CD14-positive monocyte (primary cell): ENCODE results near the gene PDE8A. TPM values are rescaled to one million over a fixed set of nuclear protein-coding genes. Genes with fewer than 3 reads are reported as not detected.

Experiments
- DNase-seq, 3 donors: peaks; one replicate each; pipeline ENCODE4 v3.0.0-alpha.2; 2011 to 2022
- H2AFZ ChIP-seq: 2 replicates; pipeline ENCODE4 v1.6.0; 2012; ENCODE audit warnings: mild to moderate bottlenecking, low read depth, low read length, inconsistent platforms; ENCODE audit not compliant: insufficient read depth, poor library complexity, severe bottlenecking
- H3K27ac ChIP-seq, 2 donors: 1 replicate in 1 of 2; 2 replicates in 1 of 2; pipeline ENCODE4 v1.5.1; 2012 to 2013; ENCODE audit warnings: low read length in 2 of 2, control low read depth in 1 of 2, inconsistent platforms in 1 of 2, low read depth in 1 of 2, mild to moderate bottlenecking in 1 of 2
- H3K27me3 ChIP-seq, 2 donors: one replicate each; pipeline versions ENCODE4 v1.6.0 to v1.6.1; 2011 to 2013; ENCODE audit warnings: low read length in 2 of 2; ENCODE audit not compliant: control insufficient read depth in 2 of 2, insufficient read depth in 2 of 2
- H3K36me3 ChIP-seq, 2 donors: replicated peaks in 1 of 2; 1 replicate in 1 of 2; 2 replicates in 1 of 2; pipeline versions ENCODE4 v1.5.1 to v1.6.1; 2012 to 2013; ENCODE audit warnings: low read length in 2 of 2, control low read depth in 1 of 2, inconsistent platforms in 1 of 2, mild to moderate bottlenecking in 1 of 2; ENCODE audit not compliant: insufficient read depth in 2 of 2, control insufficient read depth in 1 of 2
- H3K4me1 ChIP-seq, 2 donors: 1 replicate in 1 of 2; 2 replicates in 1 of 2; pipeline versions ENCODE4 v1.5.1 to v1.6.1; 2012 to 2013; ENCODE audit warnings: low read length in 2 of 2, control low read depth in 1 of 2, inconsistent platforms in 1 of 2, mild to moderate bottlenecking in 1 of 2, moderate library complexity in 1 of 2; ENCODE audit not compliant: insufficient read depth in 2 of 2, control insufficient read depth in 1 of 2
- H3K4me2 ChIP-seq: replicated peaks from 2 replicates; pipeline ENCODE3; 2012; ENCODE audit warnings: low read length, moderate library complexity, mild to moderate bottlenecking; ENCODE audit not compliant: poor library complexity, severe bottlenecking; ENCODE audit errors: extremely low read depth
- H3K4me3 ChIP-seq, 3 experiments: fragments of 200-600 bp in 1 of 3; sonication (generic) in 1 of 3; replicated peaks in 1 of 3; 1 replicate in 2 of 3; 2 replicates in 1 of 3; pipeline ENCODE4 v1.5.1; 2011 to 2013; ENCODE audit warnings: low read length in 3 of 3, mild to moderate bottlenecking in 3 of 3, control low read depth in 2 of 3, low read depth in 2 of 3, inconsistent platforms in 1 of 3, moderate library complexity in 1 of 3
- H3K79me2 ChIP-seq: 2 replicates; pipeline ENCODE4 v1.6.0; 2012; ENCODE audit warnings: mild to moderate bottlenecking, control low read depth, inconsistent platforms, low read length, moderate library complexity; ENCODE audit not compliant: insufficient read depth
- H3K9ac ChIP-seq: 2 replicates; pipeline ENCODE4 v1.6.0; 2017; ENCODE audit warnings: low read length, mild to moderate bottlenecking; ENCODE audit not compliant: insufficient read depth, poor library complexity, severe bottlenecking
- H3K9me3 ChIP-seq, 2 donors: replicated peaks in 1 of 2; 1 replicate in 1 of 2; 2 replicates in 1 of 2; pipeline versions ENCODE4 v1.5.1 to v1.6.1; 2012 to 2013; ENCODE audit warnings: low read length in 2 of 2, control low read depth in 1 of 2; ENCODE audit not compliant: control insufficient read depth in 1 of 2, insufficient read depth in 1 of 2
- H4K20me1 ChIP-seq: 2 replicates; pipeline ENCODE4 v1.6.0; 2012; ENCODE audit warnings: mild to moderate bottlenecking, low read length, control low read depth, moderate library complexity; ENCODE audit not compliant: insufficient read depth
- H3K27ac Mint-ChIP-seq, 7 donors: one replicate each; pipeline ENCODE4 v1.8.0; 2020; ENCODE audit warnings: mild to moderate bottlenecking in 7 of 7, mixed read lengths in 7 of 7, moderate library complexity in 6 of 7, inconsistent platforms in 2 of 7
- H3K27me3 Mint-ChIP-seq, 3 donors: one replicate each; pipeline ENCODE4 v1.8.0; 2021 to 2022; ENCODE audit warnings: low read depth in 3 of 3, mild to moderate bottlenecking in 3 of 3, mixed read lengths in 3 of 3, moderate library complexity in 3 of 3, inconsistent platforms in 1 of 3
- H3K36me3 Mint-ChIP-seq, 2 donors: one replicate each; pipeline ENCODE4 v1.8.0; 2020; ENCODE audit warnings: mixed read lengths in 2 of 2, inconsistent platforms in 1 of 2, mild to moderate bottlenecking in 1 of 2
- H3K4me1 Mint-ChIP-seq: one replicate; pipeline ENCODE4 v1.8.0; 2020; ENCODE audit warnings: mild to moderate bottlenecking, mixed read lengths
- H3K4me3 Mint-ChIP-seq, 2 donors: one replicate each; pipeline ENCODE4 v1.8.0; 2020; ENCODE audit warnings: mild to moderate bottlenecking in 2 of 2, mixed read lengths in 2 of 2, moderate library complexity in 1 of 2
- H3K9me3 Mint-ChIP-seq, 7 donors: one replicate each; pipeline ENCODE4 v1.8.0; 2020 to 2022; ENCODE audit warnings: mixed read lengths in 7 of 7, mild to moderate bottlenecking in 6 of 7, moderate library complexity in 6 of 7, inconsistent platforms in 2 of 7
- CTCF ChIP-seq: fragments of 200-600 bp; IDR thresholded peaks from one replicate; pipeline ENCODE4 v1.8.0; 2022; ENCODE audit warnings: antibody characterized with exemption, mild to moderate bottlenecking
- WGBS: methylation state at CpG from one replicate; pipeline ENCODE4 v1.1.5; 2013; ENCODE audit warnings: missing lambda C conversion rate; ENCODE audit not compliant: insufficient coverage; 5-methylcytosine and 5-hydroxymethylcytosine counted together
- intact Hi-C, 2 donors: fragments of 100-400 bp; cut with micrococcal nuclease; formaldehyde crosslinking; loops; one replicate each; pipeline versions ENCODE4 v1.15.0 to v1.15.1; 2023
- polyA plus RNA-seq, 3 donors: library from polyadenylated mRNA; depleted of rRNA in 1 of 3; unstranded in 2 of 3; stranded (reverse) in 1 of 3; fragments of 300-500 nt in 2 of 3; fragments of >200 nt in 1 of 3; fragmentation: Illumina TruSeq in 2 of 3; gene quantifications; 1 replicate in 2 of 3; 2 replicates in 1 of 3; pipeline ENCODE4 v1.2.3, GENCODE V29; 2012 to 2021

The PDE8A gene
- polyA plus RNA-seq, 3 donors, result 2.8 to 33.4 (median 4.9) TPM

GRCh38 chr15:84961114-84961452 is 20.6 kb upstream of the PDE8A start:
- Mint-ChIP-seq H3K4me1 (peaks cover 18% of the 10 kb centered on the region), H3K27ac (no peak overlapping the region), H3K27me3 (peaks cover 2 to 11% (median 5%) of the 10 kb centered on the region in 3 donors), H3K36me3 (no peaks in the 10 kb centered on the region), H3K4me3 (no peak overlapping the region), H3K9me3 (peaks cover 11 to 26% (median 19%) of the 10 kb centered on the region in 7 donors)
- H3K9me3 ChIP-seq, result peaks cover 13 to 19% of the 10 kb centered on the region in 2 donors
- H3K79me2 ChIP-seq, result no peaks in the 10 kb centered on the region
- 88% methylated on average over 2 of the region's 3 CpGs for WGBS
- no peak for DNase-seq
- intact Hi-C loops, result no loop called here
- H3K4me1 ChIP-seq, result peaks cover 11 to 18% of the 10 kb centered on the region in 2 donors
- no peak overlapping the region for H3K27ac ChIP-seq
- H2AFZ ChIP-seq, result no peak overlapping the region
- H3K36me3 ChIP-seq, result no peaks in the 10 kb centered on the region
- H3K4me2 ChIP-seq, result no peak overlapping the region
- TF ChIP-seq CTCF, result no peak
- H3K27me3 ChIP-seq, result no peaks in the 10 kb centered on the region
- H3K9ac ChIP-seq, result no peak overlapping the region
- H4K20me1 ChIP-seq, result no peaks in the 10 kb centered on the region
- H3K4me3 ChIP-seq, result no peak overlapping the region

DNA sequence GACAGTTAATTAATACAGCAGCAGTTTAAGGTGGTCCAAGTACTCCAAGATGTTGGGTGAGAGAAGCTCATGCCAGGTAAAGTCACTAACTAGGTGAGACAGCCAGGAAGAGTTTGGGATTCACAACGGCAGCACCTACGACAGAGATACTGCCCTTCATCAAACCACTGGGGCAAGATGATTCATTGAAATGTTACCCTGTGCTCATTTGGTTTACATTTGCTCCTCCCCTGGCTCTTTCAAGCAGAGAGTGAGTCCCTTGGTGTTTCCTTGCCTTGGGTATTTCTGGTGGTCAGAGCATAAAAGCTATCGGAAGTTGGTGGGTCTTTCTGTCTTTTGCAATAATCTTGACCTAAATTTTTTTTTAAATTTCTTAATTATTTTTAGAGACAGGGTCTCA is 19.9 kb upstream of the PDE8A start:
- intact Hi-C loops, result no loop called here
- H3K4me2 ChIP-seq, result no peak overlapping the region
- H3K36me3 ChIP-seq, result no peaks in the 10 kb centered on the region
- H3K4me3 ChIP-seq, result no peak overlapping the region
- Mint-ChIP-seq H3K4me1 (peaks cover 18% of the 10 kb centered on the region), H3K9me3 (peaks cover 11 to 30% (median 24%) of the 10 kb centered on the region in 7 donors), H3K4me3 (no peak overlapping the region), H3K27ac (no peak overlapping the region), H3K36me3 (no peaks in the 10 kb centered on the region), H3K27me3 (peaks cover 2 to 10% (median 5%) of the 10 kb centered on the region in 3 donors)
- 100% methylated on average over 2 of the region's 3 CpGs for WGBS
- no peak for DNase-seq
- no peaks in the 10 kb centered on the region for H4K20me1 ChIP-seq
- peaks cover 11 to 18% of the 10 kb centered on the region in 2 donors for H3K4me1 ChIP-seq
- H3K9ac ChIP-seq, result no peak overlapping the region
- H3K9me3 ChIP-seq, result peaks cover 13 to 24% of the 10 kb centered on the region in 2 donors
- no peaks in the 10 kb centered on the region for H3K27me3 ChIP-seq
- no peaks in the 10 kb centered on the region for H3K79me2 ChIP-seq
- H3K27ac ChIP-seq, result no peak overlapping the region
- no peak overlapping the region for H2AFZ ChIP-seq
- TF ChIP-seq CTCF, result no peak
